ENCODE results near the gene SPDYE4.

DNA sequence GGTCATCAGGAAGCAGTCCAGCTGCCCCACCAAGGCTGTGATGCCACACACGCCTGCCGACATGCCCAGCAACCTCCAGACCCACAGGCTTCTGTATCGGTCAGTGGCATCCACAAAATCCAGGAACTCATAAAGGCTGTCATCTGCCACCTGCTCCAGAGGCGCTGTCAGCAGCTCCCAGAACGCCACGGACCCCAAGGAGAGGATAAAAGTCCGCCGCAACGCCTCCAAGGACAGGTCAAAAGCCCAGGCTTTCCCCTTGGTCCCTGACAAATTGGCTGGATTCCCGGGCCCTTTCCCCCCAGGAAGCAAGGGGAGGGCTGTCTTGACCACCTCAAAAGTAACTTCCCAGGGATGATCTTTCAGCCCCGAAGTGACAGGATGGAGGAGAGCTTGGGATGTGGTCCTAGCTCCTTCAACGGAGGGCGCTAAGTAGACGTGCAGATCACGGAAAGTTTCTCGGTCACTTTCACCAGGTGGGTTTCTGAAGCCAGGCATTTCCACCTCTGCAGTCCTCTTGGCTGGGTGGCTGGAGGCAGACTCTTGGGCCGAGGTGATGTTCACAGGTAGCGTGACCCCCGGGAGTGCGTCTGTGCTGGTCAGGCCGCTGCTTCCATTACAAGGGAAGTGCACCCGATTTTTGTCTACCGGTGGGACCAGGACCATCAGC is 40.0 kb upstream of the SPDYE4 start:
- TF ChIP-seq CTCF (conservative IDR thresholded peaks at IDR 0.05; ENCODE audit: low read depth, low read length) (no peak), EZH2phosphoT487 (IDR thresholded peaks at IDR 0.05; ENCODE audit: borderline replicate concordance, low read length) (no peak)
